DMS153 treated with DMSO at 0.1 percent for 48 hours (cell line): ENCODE results near the gene CAPRIN2.

Experiments
- DNase-seq: peaks from one replicate; lab custom pipeline; 2025; ENCODE audit not compliant: unreplicated experiment; lab: John Stamatoyannopoulos, UW

CAPRIN2 gene

GRCh38 chr12:30763053-30763452, 8.3 kb upstream of the CAPRIN2 start:
- no peak for DNase-seq

DNA sequence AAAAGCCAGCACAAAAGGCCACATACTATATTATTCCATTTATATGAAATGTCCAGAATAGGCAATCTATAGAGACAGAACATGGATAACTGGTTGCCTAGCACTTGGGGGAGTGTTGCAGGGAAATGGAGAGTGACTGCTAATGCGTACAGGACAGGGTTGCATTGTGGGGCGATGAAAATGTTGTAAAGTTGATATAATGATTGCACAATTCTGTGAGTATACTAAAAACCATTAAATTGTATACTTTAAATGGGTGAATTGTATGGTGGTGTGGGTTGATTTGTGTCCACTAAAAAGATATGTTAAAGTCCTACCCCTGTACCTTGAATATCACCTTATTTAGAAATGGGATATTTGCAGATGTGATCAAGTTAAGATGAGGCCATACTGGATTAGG, 7.0 kb upstream of the CAPRIN2 start:
- DNase-seq: no peak

- DNase-seq: no peak
Measured at GRCh38 chr12:30757316-30757715, 2.6 kb upstream of the CAPRIN2 start.

DNA sequence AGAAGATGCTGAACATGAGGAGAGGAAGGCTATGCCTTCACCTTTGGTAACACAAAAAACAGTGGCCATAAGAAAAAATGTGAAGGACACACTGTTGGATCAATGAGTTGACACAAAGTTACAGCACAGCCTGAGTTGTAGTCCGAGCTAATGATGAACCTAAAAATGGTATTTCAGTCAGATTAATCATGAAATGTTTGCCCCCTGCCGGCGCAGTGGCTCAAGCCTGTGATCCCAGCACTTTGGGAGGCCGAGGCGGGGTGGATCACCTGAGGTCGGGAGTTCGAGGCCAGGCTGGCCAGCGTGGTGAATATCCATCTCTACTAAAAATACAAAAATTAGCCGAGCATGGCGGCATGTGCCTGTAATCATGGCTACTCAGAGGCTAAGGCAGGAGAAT, 1.3 kb upstream of the CAPRIN2 start:
- no peak for DNase-seq

DNA sequence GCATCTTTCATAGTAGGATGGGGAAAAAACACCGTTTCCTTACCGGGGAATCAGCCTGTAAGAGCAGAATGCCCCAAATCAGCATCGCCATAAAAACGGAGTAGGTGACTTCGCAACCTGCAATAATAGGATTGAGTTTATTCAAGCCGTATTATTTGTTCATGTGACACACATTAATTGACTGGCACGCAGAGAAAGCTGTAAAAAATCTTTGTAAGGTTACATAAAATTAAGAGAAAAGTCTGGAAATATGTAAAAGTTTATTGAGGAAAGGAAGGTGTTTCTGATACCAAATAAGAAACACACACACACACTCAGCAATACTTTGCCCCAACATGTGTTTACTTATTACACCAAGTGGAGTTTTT, 628 bp upstream of the CAPRIN2 start:
- DNase-seq: no peak

DNA sequence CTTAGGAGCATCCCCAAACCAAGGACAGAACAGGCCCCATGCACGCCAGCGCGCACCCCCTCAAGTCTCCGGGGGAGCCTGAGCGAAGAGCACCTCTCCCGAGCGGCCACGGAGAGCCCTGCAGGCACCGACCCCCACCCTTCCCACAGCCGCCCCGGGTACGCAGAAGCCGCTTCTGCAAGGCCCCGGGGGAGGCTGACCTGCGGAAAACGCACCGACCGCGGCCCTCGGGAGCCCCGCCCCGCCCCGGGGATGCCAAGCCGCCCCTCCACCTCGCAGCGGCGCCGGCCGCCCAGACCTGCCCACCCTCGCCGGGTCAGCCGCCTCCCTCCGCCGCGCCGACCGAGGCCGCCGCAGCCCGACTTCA, 385 bp downstream of the CAPRIN2 start:
- DNase-seq: no peak

- DNase-seq: no peak
Measured at GRCh38 chr12:30753751-30754382, 884 bp downstream of the CAPRIN2 start.

DNA sequence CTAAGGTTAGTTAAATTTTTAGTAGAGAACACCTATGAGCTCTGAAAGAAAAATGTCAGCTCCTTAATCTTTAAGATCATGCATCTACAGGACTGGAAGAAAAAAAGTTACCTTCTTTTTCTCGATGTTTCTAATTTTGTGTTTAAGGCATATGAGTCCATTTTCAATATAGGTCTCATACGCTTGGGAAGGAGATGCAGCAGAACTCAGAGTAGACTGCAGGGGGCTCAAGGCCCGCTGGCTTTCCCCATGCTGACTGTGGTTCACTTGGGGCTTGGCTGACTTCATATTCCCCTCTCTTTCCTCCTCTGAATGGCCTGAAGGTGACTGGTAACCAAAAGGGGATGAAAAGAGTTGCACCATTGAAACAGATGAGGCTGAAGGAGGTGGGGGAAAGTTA, 1.5 kb downstream of the CAPRIN2 start:
- no peak for DNase-seq

- no peak for DNase-seq
Measured at GRCh38 chr12:30752255-30752654, 2.5 kb downstream of the CAPRIN2 start.

DNA sequence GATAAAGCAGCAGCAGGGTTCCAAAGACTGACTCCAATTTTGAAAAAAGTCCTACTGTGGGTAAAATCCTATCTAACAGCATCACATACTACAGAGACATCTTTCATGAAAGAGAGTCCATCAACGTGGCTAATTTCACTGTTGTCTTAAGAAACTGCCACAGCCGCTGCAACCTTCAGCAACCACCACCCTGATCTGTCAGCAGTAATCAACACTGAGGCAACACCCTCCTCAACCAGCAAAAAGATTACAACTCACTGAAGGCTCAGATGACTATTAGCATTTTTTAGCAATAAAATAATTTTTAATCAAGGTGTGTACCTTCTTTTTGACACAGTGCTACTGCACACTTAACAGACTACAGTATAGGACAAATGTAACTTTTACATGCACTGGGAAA, 6.6 kb downstream of the CAPRIN2 start:
- no peak for DNase-seq

- no peak for DNase-seq
Measured at GRCh38 chr12:30746190-30746589, 8.6 kb downstream of the CAPRIN2 start.

- no peak for DNase-seq
Measured at GRCh38 chr12:30744321-30744720, 10.4 kb downstream of the CAPRIN2 start.

GRCh38 chr12:30740274-30740673, 14.5 kb downstream of the CAPRIN2 start:
- no peak for DNase-seq

DNA sequence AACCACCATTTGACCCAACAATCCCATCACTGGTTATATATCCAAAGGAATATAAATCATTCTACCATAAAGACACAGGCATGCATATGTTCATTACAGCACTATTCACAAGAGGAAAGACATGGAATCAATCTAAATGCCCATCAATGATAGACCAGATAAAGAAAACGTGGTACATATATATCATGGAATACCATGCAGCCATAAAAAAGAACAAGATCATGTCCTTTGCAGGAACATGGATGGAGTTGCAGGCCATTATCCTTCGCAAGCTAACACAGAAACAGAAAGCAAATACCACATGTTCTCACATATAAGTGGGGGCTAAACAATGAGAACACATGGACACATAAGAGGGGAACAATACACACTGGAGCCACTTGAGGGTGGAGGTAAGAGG, 15.7 kb downstream of the CAPRIN2 start:
- DNase-seq: no peak

DNA sequence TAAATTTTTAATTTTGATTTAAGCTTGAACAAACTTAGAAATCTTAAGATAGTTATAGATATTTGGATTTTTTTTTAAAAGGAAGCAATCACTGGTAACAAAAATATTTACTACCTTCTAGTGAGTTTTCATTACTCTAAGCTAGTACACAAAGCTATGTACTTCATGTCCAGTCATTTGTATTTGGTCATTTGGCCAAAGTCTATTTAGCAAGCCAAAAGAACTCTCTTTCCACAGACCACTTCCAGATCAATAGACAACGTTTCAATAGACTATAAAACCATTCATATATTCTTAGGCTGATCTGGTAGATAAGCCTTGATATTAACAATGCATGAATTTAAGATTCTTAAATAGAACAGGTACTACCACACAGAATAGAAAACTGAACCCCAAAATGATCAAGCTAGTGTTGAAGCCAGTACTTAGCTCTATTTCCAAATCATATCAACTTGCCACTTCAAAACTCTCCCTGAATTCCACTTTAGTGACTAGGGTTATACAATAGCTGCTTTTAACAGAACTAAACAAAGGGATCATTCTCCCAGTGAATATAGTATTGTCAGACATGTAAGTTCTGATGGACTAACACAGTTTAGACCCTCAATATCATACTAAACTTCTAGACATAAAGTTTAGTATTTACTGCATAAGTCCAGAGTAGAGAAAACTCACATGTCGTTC, 21.7 kb downstream of the CAPRIN2 start:
- DNase-seq: no peak

DNA sequence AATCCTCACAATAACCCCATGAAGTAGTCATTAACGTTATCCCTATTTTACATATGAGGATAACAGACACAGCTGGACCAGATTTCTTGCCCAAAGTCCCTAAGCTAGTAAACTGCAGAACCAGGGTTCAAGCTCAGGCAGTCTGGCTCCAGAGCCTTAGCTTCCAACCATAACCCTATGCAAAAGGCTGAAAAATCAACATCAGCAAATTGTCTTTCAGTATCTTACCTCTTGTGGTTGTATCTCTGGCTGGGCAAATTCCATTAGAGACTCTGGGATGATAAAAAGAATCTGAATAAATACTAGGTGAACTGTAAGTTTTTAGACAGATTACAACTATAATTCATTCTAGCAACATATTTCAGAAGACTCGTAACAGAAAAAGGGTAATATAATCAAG, 24.7 kb downstream of the CAPRIN2 start:
- no peak for DNase-seq

DNA sequence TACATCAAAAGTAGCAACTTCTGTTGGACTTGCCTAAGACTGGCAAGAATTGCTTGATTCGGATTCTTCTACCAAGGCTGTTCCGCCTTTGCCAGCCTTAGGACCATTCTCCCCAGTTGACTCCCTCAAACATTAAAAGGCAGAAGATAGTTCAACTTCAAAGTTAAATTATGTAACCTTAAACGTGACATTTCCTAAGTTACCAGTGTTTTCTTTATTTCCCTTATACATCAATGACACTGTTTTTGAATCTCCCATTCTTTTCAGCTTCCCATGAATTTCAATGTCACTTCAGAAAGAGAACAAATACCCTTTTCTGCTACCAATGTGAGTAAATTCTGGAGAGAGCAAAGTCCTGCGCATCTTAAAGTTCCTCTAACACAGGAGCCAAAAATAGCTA, 25.2 kb downstream of the CAPRIN2 start:
- no peak for DNase-seq

DNA sequence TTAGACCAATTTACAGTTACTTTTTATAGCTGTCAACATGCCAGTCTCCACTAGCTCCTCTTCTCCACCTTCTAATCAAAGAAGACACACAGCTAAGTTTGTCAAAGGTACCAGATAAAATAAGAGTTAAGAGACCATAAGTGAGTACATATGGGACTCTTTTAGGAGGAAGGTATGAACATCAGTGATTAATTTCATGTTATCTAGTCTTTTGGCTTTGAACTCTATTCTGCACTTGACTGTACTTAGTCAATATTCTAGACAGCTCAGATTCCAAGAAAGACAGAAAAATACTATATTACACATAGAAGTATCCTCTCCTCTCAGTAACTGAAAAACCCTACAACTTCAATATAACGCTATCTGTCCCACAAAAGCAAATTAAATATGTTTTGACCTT, 28.1 kb downstream of the CAPRIN2 start:
- DNase-seq: no peak

DNA sequence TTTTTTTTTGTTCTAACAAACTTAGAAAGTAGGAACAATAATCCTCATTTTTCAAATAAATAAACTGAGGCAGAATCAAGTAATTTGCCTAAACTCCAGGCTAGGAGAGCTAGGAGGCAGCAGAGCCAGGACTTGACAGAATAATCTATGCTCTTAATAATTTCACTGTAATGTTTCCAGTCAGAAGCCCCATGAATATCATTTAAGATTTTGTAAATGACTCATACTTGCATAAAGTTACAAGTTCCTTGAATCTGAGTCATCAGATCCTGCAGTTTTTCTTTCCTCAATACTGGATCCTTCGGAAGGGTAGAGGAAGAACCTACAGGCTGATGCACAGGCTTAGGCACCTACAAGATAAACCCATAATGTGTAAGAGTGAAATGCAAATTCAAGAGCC, 29.0 kb downstream of the CAPRIN2 start:
- DNase-seq: no peak

- DNase-seq: no peak
Measured at GRCh38 chr12:30719060-30719459, 35.7 kb downstream of the CAPRIN2 start.

DNA sequence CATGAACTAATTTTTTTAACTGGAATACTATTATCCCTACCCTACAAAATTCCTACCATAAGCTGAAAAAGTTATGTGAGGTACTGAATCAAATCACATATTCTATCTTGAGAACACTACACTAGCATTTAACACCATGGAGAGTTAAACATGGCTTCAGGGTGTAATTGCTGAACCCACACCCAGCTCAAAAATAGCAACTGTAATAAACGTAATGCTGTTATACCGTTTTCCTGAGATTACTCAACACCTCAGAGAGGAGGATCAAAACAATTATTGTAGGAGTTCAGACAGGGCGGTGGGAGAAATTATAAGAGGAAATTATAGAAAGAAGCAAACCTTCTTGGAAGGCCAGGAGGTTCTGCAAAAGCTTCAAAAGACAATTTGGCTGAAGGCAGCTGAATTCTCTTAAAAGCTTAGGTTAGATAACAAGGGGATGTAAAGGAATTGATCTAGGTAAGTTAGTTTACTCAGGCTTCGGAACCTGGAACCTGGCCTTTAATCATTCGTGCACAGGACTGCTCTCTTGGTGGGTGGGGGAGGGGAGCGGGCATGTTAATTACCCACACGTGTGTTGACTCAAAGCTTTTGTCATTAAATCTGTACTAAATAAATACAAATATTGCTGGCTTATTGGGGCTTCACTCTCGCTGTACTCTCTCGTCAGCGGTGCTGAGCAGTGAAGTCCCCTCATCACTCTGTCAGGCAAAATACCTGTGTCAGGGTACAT, 47.0 kb downstream of the CAPRIN2 start:
- no peak for DNase-seq

DNA sequence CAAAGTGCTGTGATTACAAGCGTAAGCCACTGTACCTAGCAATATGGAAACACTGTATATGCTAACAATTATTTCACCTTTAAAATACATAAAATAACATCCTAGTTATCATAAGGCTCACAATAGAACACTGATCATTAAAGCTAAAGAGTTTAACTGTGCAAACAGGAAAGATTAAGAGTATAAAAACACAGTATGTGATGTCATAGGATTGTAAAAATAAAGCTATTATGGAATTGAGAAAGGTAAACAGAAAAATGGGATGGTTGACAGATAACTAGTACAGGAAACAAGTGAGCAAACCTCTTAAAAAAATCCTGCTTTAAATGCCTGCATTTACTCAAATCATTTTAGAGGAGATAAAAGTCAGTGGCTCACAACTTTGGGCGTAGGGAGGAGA, 48.3 kb downstream of the CAPRIN2 start:
- peak; percentile 54 for DNase-seq

DNA sequence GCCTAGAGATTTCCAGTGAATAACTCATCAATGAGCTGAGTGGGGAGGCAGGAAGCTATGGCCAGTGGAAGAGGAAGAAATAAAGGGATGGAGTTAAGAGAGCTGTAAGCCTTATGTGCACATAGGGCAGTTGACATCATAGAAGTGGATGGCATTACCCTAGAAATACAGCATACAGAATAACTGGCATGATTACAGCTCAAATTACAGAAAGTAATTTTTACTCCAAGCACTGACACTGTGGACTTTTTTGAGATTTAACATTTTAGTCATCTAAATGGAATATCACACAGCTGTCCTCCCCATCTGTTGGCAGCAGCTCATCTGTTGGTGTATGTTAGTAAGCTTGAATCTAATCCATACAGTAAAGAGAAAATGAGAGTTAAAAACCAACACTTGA, 53.7 kb downstream of the CAPRIN2 start:
- DNase-seq: no peak
